Measurements from ENCODE around the gene ZPLD1.

The ZPLD1 gene

GRCh38 chr3:102434715-102435114 is at the start of gene ZPLD1:
Gene ZPLD1, plus strand, starts transcription at chr3:102435015. Its CDS starts 3,473 bp downstream, at chr3:102438488.
- DNase-seq (ENCODE audit: low read depth in 2 of 2): no peak

GRCh38 chr3:102390171-102390864 is 44.5 kb upstream of the ZPLD1 start:
- DNase-seq (ENCODE audit: low read depth in 2 of 2): no peak

- DNase-seq (ENCODE audit: low read depth in 2 of 2): no peak
These were observed 43.9 kb upstream of the ZPLD1 start for GRCh38 chr3:102390916-102391315.

- DNase-seq (ENCODE audit: low read depth in 2 of 2): no peak
These were observed 43.3 kb upstream of the ZPLD1 start for GRCh38 chr3:102391491-102391890.

- no peak for DNase-seq (ENCODE audit: low read depth in 2 of 2)
These were observed 40.3 kb upstream of the ZPLD1 start for GRCh38 chr3:102394517-102394916.

GRCh38 chr3:102398176-102398575 is 36.6 kb upstream of the ZPLD1 start:
- no peak for DNase-seq (ENCODE audit: low read depth in 2 of 2)

- no peak for DNase-seq (ENCODE audit: low read depth in 2 of 2)
These were observed 36.1 kb upstream of the ZPLD1 start for GRCh38 chr3:102398666-102399065.

- DNase-seq (ENCODE audit: low read depth in 2 of 2): no peak
These were observed 34.7 kb upstream of the ZPLD1 start for GRCh38 chr3:102400142-102400541.

GRCh38 chr3:102400766-102401165 is 34.0 kb upstream of the ZPLD1 start:
- no peak for DNase-seq (ENCODE audit: low read depth in 2 of 2)

GRCh38 chr3:102410616-102411015 is 24.2 kb upstream of the ZPLD1 start:
- DNase-seq (ENCODE audit: low read depth in 2 of 2): no peak

GRCh38 chr3:102415553-102415952 is 19.3 kb upstream of the ZPLD1 start:
- DNase-seq (ENCODE audit: low read depth in 2 of 2): no peak

GRCh38 chr3:102419786-102420185 is 15.0 kb upstream of the ZPLD1 start:
- no peak for DNase-seq (ENCODE audit: low read depth in 2 of 2)

GRCh38 chr3:102441832-102442231 is 7.0 kb downstream of the ZPLD1 start:
- DNase-seq (ENCODE audit: low read depth in 2 of 2): no peak

GRCh38 chr3:102443021-102443420 is 8.2 kb downstream of the ZPLD1 start:
- DNase-seq (ENCODE audit: low read depth in 2 of 2): no peak

GRCh38 chr3:102444101-102444500 is 9.3 kb downstream of the ZPLD1 start:
- no peak for DNase-seq (ENCODE audit: low read depth in 2 of 2)

GRCh38 chr3:102447272-102447671 is 12.5 kb downstream of the ZPLD1 start:
- DNase-seq (ENCODE audit: low read depth in 2 of 2): no peak

GRCh38 chr3:102449341-102449740 is 14.5 kb downstream of the ZPLD1 start:
- DNase-seq (ENCODE audit: low read depth in 2 of 2): no peak

- DNase-seq (ENCODE audit: low read depth in 2 of 2): no peak
These were observed 15.1 kb downstream of the ZPLD1 start for GRCh38 chr3:102449930-102450329.

GRCh38 chr3:102450976-102451375 is 16.2 kb downstream of the ZPLD1 start:
- no peak for DNase-seq (ENCODE audit: low read depth in 2 of 2)

GRCh38 chr3:102451543-102451942 is 16.7 kb downstream of the ZPLD1 start:
- no peak for DNase-seq (ENCODE audit: low read depth in 2 of 2)

- no peak for DNase-seq (ENCODE audit: low read depth in 2 of 2)
These were observed 19.4 kb downstream of the ZPLD1 start for GRCh38 chr3:102454181-102454580.

GRCh38 chr3:102457644-102458043 is 22.8 kb downstream of the ZPLD1 start:
- DNase-seq (ENCODE audit: low read depth in 2 of 2): no peak

GRCh38 chr3:102460579-102460978 is 25.8 kb downstream of the ZPLD1 start:
- DNase-seq (ENCODE audit: low read depth in 2 of 2): no peak

GRCh38 chr3:102464261-102464660 is 29.4 kb downstream of the ZPLD1 start:
- DNase-seq (ENCODE audit: low read depth in 2 of 2): no peak
